Activated T-helper 1 cell treated with Interleukin-2 at 50 U/mL for 16 hours (primary cell): ENCODE data around the gene ACY1.
"Not testable (repeated sequence)": the region's sequence is repeated elsewhere in the genome, so short reads cannot be mapped to it uniquely, and the experiment has no call there.

Experiments
- DNase-seq: peaks from one replicate; pipeline ENCODE4 v3.0.0-alpha.2; 2020; ENCODE audit warnings: low read depth

The ACY1 gene

DNA sequence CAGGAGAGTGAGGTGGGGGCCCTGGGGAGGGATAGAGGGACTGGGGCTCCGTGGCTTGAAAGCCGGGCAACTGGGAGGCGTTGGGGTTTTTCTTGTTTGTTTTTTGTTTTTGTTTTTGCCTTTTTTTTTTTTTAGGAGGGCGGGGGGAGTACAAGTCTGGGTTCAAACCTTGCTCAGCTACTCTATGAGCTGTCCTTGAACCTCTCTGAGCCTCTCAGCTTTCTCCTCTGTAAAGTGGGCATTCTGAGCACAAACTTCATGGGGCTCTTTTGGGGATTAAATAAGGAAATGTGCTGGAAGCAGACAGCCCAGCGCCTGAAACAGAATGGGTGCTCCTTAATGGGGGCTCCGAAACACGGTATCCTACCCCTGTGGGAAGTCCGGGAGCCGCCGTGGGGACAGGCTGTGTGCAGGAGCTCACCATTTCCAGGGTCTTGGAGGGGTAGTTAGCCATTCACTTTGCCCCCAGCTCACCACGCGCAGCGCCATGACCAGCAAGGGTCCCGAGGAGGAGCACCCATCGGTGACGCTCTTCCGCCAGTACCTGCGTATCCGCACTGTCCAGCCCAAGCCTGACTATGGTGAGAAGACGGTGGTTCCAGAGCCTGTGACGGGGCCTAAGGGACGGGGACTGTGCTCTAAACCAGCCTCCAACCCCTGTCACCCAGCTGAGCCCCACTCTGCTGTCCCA lies 388 bp downstream of the ACY1 start:
- DNase-seq, result no peak

DNA sequence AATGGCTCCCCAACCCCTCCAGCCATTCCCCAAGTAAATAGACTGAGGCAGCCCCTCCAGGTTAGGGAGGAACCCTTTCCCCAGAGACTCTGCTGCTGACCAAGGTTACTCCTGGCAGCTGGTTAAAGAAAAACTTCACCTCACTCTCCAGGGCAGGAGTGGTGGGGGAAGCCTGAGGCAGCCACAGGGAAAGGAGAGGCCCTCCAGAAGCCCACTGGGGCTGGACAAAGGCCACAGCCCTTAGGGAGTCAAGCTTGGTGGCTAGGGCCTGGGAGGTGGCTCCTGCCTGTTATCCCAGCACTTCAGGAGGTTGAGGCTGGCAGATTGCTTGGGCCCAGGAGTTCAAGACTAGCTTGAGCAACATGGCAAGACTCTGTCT lies 923 bp downstream of the ACY1 start:
- no peak for DNase-seq

DNA sequence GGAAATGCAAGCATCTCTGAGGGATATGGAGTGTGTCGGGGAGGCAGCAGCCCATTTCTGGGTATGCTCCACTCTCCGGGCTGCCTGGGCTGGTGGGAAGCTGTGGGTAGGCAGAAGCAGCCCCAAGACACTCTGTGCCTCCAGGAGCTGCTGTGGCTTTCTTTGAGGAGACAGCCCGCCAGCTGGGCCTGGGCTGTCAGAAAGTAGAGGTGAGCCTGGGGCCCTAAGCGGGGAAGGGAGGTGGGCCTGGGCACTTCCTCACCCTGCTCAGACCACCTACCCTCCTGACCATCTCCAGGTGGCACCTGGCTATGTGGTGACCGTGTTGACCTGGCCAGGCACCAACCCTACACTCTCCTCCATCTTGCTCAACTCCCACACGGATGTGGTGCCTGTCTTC lies 1.7 kb downstream of the ACY1 start:
- no peak for DNase-seq

DNA sequence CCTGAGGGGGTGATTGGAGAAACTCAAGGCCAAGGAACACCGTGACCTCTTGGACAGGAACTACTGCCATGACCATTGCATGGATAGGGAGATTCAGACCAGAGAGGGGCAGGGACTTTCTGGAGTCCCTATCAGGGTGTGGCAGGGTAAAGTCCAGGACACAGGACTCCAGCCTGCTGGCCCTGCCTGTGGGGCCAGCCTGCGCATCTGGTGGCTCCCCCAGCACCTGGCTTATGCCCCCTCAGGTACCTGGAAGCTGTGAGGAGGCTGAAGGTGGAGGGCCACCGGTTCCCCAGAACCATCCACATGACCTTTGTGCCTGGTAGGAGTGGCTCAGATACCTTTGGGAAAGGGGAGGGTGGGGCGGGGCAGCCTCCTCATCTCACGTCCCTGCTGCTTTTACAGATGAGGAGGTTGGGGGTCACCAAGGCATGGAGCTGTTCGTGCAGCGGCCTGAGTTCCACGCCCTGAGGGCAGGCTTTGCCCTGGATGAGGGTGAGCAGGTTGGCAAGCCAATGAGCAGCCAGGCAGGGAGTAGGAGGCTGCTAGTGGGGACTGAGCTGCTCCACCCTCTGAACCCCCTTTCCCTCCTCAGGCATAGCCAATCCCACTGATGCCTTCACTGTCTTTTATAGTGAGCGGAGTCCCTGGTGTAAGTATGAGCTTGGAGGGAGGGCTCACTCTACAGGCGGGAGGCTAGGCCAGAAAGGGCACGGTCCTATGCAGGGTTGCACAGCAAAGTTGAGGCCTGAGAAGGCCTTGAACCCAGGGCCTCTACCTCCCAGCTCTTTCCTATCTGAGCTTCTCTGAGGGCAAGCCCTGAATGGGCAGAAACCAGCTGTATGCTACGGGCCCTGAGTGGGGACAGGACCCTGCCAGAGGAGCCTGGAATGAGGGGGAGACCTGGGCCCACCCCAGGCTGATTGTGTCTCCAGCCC lies 2.9 kb downstream of the ACY1 start:
- no peak for DNase-seq

DNA sequence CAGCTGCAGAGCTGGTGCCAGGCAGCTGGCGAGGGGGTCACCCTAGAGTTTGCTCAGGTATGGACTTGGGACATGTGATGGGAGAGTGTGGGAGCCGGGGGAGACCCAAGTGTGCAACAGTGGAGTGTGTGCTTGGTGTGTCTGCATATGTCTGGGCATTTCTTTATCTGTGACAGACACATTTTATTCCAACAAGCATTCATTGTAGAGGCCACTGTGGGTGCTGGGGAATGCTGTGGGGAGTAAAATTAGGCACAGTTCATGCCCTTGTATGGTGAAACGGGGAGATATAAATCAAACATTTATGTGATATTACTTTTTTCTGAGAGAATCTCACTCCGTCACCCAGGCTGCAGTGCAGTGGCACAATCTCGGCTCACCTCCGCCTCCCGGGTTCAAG lies 4.2 kb downstream of the ACY1 start:
- no peak for DNase-seq

DNA sequence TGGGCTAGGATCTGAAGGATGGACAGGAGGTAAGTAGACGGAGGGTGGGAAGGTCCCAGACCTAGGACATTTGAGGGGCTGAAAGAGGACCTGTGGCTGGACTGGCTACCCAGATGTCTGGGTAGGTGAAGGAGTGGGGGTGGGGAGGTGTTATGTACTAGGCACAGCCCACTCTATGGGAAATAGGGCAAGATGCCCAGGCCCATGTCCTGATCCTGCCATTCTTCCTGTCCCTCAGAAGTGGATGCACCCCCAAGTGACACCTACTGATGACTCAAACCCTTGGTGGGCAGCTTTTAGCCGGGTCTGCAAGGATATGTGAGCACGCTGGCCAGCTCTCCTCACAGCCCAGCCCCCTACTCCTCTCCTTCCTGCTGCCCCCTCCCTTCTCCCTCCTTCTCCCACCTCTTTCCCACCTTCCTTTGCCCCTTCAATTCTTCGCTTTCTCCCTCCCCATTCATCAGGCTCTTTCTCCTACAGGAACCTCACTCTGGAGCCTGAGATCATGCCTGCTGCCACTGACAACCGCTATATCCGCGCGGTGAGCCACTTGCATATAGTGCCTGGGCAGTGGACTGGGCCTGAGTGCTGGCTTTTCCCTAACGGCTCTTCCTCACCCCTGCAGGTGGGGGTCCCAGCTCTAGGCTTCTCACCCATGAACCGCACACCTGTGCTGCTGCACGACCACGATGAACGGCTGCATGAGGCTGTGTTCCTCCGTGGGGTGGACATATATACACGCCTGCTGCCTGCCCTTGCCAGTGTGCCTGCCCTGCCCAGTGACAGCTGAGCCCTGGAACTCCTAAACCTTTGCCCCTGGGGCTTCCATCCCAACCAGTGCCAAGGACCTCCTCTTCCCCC lies 5.2 kb downstream of the ACY1 start:
- DNase-seq, result no peak

DNA sequence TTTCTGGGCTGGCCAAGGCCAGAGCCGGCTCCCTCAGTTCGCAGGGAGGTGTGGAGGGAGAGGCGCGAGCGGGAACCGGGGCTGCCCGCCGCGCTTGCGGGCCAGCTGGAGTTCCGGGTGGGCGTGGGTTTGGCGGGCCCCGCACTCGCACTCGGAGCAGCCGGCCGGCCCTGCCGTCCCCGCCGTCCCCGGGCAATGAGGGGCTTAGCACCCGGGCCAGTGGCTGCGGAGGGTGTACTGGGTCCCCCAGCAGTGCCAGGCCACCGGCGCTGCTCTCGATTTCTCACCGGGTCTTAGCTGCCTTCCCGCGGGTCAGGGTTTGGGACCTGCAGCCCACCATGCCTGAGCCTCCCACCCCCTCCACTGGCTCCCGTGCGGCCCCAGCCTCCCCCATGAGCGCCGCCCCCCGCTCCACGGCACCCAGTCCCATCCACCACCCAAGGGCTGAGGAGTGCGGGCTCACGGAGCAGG lies 7.2 kb downstream of the ACY1 start:
- not testable (repeated sequence) for DNase-seq

DNA sequence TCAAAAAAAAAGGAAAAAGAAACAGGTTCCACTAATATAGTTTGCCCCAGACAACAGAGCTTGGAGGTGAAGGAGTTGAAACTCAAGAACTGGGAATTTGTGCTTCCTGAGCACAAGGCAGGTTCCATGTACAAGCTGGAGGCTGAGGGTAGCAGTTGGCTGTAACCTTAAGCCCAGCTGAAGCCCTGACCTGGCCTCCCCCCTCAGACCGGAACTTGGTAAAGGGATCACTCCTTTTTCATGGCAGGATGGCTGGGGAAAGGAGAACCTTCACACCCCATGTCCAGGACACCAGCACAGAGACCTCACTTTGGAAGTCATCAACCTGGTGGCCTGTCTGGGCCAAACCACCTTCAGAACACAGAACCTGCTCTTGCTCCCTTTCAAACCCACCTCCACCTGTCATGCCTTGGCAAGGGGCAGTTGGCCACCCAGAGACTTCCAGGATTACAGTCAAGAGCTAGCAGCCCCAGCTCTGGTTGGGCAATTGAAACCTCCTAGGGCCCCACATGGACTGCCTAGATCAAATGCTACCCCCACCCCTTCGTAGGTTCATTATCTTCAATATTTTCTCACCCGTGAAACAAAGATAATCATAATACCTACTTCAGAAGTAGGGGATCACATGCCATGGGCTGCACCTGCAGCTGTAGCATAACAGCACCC lies 8.8 kb downstream of the ACY1 start:
- DNase-seq, result no peak

DNA sequence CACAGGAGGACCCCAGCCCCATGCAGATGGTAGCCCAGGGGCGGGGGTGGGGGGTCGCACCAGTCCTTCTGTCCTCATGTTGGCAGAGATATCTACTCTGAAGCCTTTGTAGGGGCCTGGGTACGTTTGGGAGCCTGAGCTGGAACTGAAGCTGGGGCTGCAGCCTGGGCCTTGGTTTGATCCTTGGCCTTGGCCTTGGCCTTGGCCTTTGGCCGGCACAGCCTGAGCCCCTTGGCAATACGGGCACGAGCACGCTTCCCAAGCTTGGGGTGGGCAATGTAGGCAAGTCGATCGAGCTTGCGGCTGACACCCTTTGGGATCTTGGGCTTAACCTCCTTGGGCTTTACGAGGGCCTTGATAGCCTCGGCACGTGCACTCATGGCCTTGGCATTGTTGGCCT lies 10.3 kb downstream of the ACY1 start:
- DNase-seq, result not testable (repeated sequence)

DNA sequence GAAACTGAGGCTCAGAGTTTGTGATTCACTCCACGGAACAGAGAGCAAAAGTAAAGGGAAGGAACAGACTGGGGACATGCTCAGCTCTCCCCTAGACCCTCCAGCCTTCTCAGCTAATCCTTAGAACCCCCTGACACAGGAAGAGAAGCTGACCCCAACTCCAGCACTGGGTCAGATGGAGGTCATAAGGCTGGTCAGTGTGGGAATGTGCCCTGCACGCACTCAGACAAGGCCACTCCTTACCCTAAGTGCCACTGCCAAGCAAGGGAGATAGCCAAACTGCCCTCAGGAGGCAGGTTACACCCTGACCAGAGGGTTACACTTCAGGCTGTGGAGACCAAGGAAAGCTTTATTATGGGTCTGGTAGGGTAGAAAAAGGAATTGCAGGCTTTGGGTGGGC lies 11.2 kb downstream of the ACY1 start:
- no peak for DNase-seq

DNA sequence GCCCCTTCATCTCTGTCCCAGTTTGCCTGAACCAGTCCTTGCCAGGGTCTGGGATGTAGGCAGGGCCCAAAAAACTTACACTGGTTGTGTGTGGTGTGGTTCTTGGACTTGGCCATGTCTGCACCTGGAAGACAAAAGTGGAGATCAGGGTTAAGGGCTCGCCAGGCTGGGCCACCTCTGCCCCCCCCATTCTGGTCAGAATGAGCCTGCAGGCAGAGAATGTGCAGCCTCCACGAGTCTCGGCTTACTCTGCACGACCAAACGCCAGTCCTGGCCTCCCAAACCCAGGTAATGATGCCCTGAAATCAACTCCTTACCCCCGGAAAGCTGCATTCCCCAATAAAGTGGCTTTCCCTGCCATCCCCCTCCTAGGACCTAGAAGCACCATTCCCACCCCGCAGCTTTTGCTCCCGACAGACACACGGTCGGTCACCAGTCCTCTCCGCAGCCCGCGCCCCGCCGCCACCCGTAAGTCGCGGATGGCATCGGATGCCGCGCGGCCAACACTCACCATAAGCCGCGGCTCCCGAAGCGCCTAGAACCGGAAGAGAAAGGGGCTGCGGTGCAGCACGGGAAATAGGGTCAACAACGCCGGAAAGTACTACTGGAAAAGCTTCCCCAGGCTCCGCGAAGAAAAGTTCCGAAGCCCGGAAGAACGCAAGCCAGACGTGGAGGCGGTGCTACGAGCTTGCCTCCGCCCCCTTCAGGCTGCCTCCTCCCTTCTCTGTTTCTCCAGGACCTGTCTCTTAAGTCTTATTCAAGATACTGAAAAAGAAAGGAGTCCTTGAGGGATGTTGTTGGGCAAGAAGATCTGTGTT lies 12.2 kb downstream of the ACY1 start, which contains the start of gene RPL29:
Gene RPL29 (minus strand): TSS at position 550 of the 818 bp plus-strand sequence. CDS start 434 bp downstream, at position 116.
- peak; percentile 85 for DNase-seq

DNA sequence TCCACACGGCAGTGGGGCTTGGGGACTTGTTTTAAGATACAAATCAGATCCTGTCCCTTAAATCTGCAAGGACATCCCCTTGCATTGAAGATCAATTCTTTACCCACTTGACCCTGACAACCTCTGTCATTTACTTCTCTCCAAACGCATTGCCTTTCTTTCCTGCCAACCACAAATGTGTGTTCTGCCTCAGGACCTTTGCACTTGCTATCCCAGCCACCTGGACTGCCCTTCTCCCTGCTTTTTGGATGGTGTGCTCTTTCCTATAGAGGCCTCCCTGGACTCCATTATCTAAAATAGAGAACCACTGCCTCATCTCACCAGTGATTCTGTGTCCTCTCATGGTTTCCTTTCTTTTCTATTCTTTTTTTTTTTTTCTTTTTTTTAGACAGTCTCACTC lies 13.8 kb downstream of the ACY1 start:
- no peak for DNase-seq

DNA sequence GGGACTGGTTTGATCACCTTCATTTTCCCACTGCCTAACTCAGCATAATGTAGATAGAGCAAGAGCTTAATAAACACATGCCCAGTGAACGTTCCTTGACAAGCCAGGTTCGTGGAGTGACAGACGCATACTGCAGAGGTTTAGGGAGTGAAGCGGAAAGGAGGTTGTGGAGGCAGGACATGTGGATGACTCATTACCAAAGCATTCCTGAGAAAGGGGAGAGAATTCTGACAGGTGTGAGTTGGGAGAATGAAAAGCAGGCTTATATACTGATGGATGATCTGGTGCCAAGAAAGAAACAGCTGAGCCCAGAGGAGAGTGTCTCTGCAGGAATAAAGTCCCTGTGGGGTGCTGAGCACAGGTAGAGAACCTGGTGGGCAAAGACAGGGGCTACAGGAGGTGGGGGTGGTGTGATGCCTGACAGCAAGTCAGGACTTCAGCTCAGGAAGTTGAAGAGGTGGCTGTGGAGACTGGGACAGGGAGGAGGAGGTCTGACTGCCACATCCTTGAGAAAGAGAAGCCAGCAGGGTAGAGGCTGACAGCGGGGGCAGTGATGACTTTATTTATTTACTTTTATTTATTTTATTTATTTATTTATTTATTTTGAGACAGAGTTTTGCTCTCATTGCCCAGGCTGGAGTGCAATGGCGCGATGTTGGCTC lies 14.7 kb downstream of the ACY1 start:
- no peak for DNase-seq

DNA sequence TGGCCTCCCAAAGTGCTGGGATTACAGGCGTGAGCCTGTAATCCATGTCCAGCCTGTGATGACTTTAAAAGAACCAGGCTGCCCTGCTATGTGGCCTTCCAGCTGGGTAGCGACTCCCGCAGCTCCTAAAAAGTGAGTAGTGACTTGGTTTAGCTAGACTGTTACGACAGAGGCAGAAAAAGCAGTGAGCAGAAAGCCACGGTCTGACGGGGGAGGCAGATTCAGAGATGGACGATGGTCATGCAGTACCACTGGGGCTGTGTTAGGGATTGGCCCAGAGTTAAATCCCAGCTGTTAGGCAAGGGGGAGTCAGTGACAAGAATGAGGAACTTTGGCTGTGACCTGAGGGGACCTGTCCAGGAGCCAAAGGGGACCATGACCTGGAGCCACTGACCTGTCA lies 15.4 kb downstream of the ACY1 start:
- DNase-seq, result no peak

DNA sequence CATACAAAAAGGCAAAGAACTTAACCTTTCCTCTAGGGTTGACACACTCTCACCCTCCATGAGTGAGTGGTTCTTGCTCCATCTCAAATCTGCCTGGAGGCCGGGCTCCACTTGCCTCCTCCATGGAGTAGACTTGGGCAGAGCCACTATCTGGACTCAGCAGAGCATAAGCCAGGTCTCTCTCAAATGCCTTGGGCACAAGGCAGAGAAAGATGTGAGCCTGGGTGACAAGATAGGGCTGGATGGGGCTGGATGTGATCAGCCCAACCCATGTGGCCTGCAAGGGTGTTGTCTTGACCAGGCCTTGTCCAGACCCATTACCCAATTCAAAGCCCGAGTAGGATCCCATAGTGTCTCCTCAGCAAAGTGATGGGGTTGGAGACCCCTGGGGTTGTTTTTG lies 16.5 kb downstream of the ACY1 start:
- no peak for DNase-seq

DNA sequence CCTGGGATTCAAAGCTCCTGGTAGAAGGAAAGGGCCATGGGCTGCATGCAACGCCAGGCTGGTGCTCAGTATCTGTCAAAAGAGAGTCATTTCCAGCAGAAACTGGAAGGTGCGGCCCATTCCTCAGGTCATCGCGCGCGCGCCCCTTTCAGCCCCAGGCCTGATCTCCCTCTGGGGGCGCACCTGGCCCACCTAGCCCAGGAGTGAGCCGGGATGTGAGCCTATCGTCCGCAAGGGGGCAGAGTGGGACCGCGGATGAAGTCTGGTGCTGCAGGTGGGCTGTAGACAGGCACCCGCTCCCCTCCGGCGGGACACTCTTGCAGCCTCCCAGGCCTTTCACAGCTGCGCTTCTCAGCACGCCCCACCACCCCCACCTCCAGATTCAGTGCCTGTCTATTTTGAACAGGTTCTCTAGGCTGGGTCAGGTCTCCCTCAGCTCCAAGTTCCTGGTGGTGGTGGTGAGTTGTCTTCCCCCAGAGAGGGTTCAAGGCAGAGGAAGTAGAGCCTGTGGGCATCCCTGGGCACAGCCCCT lies 18.2 kb downstream of the ACY1 start:
- DNase-seq, result peak; percentile 76

DNA sequence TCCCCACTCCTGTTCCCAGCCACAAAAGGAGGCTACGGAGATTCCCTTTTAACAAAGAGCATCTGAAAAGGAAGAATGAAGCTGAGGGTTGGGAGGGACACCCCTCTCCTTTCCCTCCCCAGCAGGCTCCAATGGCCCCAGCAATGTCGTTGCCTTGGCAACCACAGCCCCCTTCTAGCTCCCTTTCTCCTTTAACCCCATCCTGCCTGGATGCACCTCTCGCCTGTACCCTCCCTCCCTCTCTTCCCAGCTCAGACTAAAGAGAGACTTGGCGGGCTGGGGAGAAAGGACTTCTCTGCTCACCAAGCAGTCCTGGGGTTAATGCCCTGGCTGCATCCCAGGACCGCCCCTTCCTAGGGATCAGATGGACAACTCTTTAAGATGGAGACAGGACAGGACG lies 19.4 kb downstream of the ACY1 start:
- no peak for DNase-seq

DNA sequence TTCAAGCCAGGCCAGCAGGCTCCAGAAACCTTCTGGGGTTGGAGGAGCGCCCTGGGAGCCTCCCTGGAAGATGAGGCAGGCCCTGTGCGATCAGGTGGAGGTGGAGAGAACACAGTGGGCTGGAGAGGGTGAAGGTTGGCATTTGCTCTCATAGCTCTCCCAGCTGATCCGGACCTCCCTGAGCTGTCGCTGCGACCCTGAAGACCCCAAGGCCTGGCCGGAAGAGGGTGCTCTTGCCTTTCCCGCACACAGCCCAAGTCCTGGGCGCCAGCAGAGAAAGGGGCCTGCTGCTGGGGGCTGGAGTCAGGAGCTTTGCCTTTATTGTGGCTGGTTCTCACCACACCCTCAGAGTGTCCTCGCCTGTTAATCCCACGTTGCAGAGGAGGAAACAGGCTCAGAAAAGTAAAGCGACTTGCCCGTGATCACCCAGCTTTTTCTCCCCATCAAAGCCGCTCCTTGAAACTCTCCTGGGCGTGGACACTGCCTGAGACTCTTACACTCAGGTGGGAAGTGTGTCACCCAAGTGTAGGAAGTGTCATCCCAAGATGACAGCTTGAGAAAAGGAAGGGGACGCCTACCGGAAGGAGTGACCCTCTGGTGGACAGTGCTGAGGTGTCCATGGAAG lies 20.9 kb downstream of the ACY1 start:
- no peak for DNase-seq

DNA sequence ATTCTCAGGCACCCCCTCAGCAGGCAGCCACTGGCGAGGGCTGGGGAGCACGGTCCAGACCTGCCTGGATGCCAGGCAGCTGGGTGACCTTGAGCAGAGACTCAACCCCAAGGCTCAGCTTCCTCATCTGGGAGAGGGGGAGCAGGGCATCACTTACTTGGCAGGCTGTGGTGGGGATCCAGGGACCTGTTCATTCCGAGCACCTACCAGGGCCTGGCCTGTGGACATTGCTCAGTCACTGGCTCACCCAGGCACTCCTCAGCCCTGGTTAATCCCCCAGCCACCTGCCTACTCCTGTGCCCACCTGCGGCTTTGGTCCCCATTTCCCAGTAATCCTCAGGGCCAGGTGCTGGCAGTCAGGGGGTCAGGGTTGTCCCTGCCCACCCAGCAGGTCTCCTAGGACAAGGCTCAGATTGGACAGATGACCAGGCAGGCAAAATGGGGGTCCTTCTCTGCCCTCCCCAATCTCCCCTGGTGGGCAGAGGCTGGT lies 21.6 kb downstream of the ACY1 start:
- no peak for DNase-seq
